DND-41 (cell line): ENCODE data around the gene SDE2.
"Not testable (repeated sequence)": the region's sequence is repeated elsewhere in the genome, so short reads cannot be mapped to it uniquely, and the experiment has no call there.

ENCODE experiments used
- CTCF ChIP-seq: IDR thresholded peaks from 2 replicates; pipeline ENCODE4 v1.5.1; 2012; ENCODE audit warnings: borderline replicate concordance, low read length, moderate library complexity, mild to moderate bottlenecking; ENCODE audit not compliant: poor library complexity, severe bottlenecking; ENCODE audit errors: extremely low read depth
- EZH2 ChIP-seq: IDR thresholded peaks from 3 replicates; pipeline ENCODE4 v1.6.1; 2012; ENCODE audit warnings: borderline replicate concordance, low read depth, mild to moderate bottlenecking, moderate library complexity, low read length, inconsistent platforms; ENCODE audit not compliant: severe bottlenecking

- TF ChIP-seq EZH2, CTCF: not testable (repeated sequence)
These were observed 59.2 kb downstream of the SDE2 start for GRCh38 chr1:225939939-225940310.
